Measurements from ENCODE around the gene VPS41.

- TF ChIP-seq CTCF (IDR thresholded peaks at IDR 0.05; ENCODE audit: low read length) (no peak), EZH2phosphoT487 (IDR thresholded peaks at IDR 0.05; ENCODE audit: low read length) (no peak)
These were observed 95.2 kb downstream of the VPS41 start for GRCh38 chr7:38813768-38814167.

Data from MM.1S (cell line).